HG03159 (cell line): ENCODE measurements around the gene GULP1.

ENCODE experiments used
- ATAC-seq: cut with Tn5 transposase; IDR thresholded peaks from one replicate; pipeline ENCODE4 v1.9.1; 2021; ENCODE audit warnings: mild to moderate bottlenecking, moderate library complexity; ENCODE audit not compliant: unreplicated experiment

The GULP1 gene

DNA sequence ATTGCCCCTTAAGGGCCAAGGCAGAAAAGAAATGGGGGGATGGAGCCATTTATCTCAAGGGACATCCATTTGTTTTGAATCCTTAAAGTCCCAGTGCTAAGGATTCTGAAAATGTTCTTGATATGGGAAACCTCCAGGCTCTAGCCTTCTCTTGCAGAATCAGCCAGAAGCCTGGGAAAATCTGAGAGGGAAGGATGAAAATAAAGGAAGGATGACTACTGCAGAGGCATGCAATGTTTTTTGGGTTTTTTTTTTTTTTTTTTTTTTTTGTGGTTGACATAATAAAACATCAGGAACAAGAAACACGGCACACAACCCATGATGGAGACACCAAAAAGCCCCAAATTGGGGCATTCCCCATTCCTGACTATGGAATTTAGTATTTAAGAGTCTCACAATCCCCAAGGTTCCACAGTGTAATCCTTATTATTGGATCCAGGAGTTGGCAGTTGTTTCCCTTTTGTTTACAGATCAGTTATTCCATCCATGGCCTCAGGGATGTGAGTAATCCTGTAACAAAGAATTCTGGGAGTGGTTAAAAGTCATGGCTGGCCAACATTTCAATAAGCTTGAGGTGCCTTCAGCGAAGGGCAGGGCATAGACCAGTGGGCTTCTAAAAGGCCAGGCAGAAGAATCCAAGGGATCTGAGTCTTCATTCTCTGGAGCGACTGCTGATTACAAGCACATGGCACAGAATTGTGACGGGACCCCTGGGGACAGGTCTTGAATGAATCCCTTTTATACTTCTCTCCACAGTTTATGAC, 337.5 kb downstream of the GULP1 start:
- ATAC-seq, result no peak

DNA sequence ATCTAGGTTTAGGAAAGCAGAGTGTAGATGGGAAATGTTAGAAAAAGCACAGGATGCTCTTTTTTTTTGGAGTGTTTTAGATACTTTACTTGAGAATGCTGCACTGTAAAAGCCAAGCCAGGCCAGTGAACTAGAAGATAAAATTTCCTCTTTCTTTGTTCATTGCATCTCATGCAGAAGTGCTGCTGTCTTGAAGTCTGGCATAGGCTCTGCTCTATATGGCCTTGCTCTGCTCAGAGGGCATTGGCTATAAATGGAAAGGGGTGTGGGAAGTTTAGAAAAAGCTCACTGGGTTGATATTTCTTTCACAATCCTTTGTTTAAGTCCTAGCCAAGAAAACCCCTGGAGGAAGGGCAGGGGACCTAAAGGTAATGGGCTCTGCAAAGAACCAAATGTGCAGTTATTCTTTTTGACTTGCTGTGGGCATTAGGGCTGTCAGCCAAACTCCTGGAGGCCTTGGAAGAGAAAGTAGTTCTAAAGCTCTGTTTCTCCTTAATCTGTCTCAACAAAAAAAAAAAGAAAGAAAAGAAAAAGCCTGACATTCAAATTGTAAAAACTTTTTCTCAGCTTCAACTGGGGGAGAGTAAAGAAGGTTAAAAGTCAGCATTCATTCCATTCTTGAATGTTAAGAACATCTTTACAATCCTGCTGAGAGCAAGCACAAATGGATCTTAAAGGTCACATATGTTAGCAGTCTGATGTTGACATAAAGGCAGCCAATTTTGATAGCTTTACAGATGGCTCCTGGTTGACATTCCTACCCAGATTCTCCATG, 338.3 kb downstream of the GULP1 start:
- ATAC-seq, result no peak

- no peak for ATAC-seq
Observed at GRCh38 chr2:188631037-188631809, 339.5 kb downstream of the GULP1 start.

DNA sequence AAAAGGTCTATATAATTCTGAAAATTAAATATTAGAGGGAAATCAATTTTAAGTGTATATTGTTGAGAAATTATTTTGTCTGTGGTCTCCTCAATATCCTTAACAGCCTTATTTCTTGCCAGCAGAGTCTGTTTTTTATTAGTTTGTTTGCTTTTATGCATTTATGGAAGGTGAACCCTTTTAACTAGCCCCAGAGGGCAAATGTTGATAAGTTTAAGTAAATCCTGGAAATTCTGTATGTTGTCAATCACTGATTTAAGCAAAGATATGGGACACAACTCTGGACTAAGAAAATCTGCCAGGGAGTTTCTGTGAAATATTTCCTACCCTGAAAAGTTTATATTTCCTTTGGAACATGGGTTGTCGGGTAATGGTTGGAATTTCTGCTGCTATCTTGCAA, 343.0 kb downstream of the GULP1 start:
- no peak for ATAC-seq
